Activated T-helper 1 cell treated with anti-CD3 and anti-CD28 coated beads, Interleukin-12 subunit alpha, Interleukin-12 subunit beta, Interleukin-2, Interleukin-4 antibody, amounts not matched to agents 30 ng/mL and 10 ng/mL and 1 ng/mL, durations not matched to agents 14 hours and 24 hours and 36 hours (primary cell): Measurements from ENCODE around the gene SHMT2. TPM values are rescaled to one million over a fixed set of nuclear protein-coding genes. Genes with fewer than 3 reads are reported as not detected.

Experiments
- DNase-seq: peaks from one replicate; pipeline ENCODE4 v3.0.0; 2021; ENCODE audit warnings: low spot score
- H3K27ac Mint-ChIP-seq: one replicate; pipeline ENCODE4 v1.8.0; 2021; ENCODE audit warnings: mild to moderate bottlenecking, mixed read lengths
- H3K27me3 Mint-ChIP-seq: one replicate; pipeline ENCODE4 v1.8.0; 2022; ENCODE audit warnings: mild to moderate bottlenecking, moderate library complexity, mixed read lengths; ENCODE audit not compliant: insufficient read depth
- H3K36me3 Mint-ChIP-seq: one replicate; pipeline ENCODE4 v1.8.0; 2021; ENCODE audit warnings: low read depth, mixed read lengths
- H3K4me1 Mint-ChIP-seq: one replicate; pipeline ENCODE4 v1.8.0; 2021; ENCODE audit warnings: low read depth, mixed read lengths
- H3K4me3 Mint-ChIP-seq: one replicate; pipeline ENCODE4 v1.8.0; 2021; ENCODE audit warnings: mild to moderate bottlenecking, moderate library complexity, mixed read lengths
- H3K9me3 Mint-ChIP-seq: one replicate; pipeline ENCODE4 v1.8.0; 2021; ENCODE audit warnings: mixed read lengths
- intact Hi-C: fragments of 100-400 bp; cut with micrococcal nuclease; formaldehyde crosslinking; loops from one replicate; pipeline ENCODE4 v1.15.1; 2024
- total RNA-seq: library from RNA; stranded (reverse); gene quantifications from 2 replicates; pipeline ENCODE4 v1.2.3, GENCODE V29; 2022

Gene SHMT2
- total RNA-seq, 1 donor from 2014 or later, result 280 TPM

GRCh38 chr12:57190821-57191220 lies 38.7 kb upstream of the SHMT2 start:
- H3K9me3 Mint-ChIP-seq, result no peaks in the 10 kb centered on the region
- DNase-seq, result no peak
- intact Hi-C loops, result no loop called here
- no peaks in the 10 kb centered on the region for H3K4me1 Mint-ChIP-seq
- H3K4me3 Mint-ChIP-seq, result no peak overlapping the region
- no peak overlapping the region for H3K27ac Mint-ChIP-seq
- H3K36me3 Mint-ChIP-seq, result no peaks in the 10 kb centered on the region
- peaks cover 3% of the 10 kb centered on the region for H3K27me3 Mint-ChIP-seq

- Mint-ChIP-seq H3K27ac (no peak overlapping the region), H3K9me3 (no peaks in the 10 kb centered on the region), H3K4me1 (no peaks in the 10 kb centered on the region), H3K27me3 (peaks cover 3% of the 10 kb centered on the region), H3K36me3 (no peaks in the 10 kb centered on the region), H3K4me3 (no peak overlapping the region)
- intact Hi-C loops, result no loop called here
- no peak for DNase-seq
Observed at GRCh38 chr12:57191410-57191809, 38.1 kb upstream of the SHMT2 start.

GRCh38 chr12:57192920-57193319 lies 36.6 kb upstream of the SHMT2 start:
- intact Hi-C loops, result no loop called here
- H3K27me3 Mint-ChIP-seq, result no peaks in the 10 kb centered on the region
- no peaks in the 10 kb centered on the region for H3K4me1 Mint-ChIP-seq
- no peak for DNase-seq
- no peaks in the 10 kb centered on the region for H3K9me3 Mint-ChIP-seq
- no peak overlapping the region for H3K4me3 Mint-ChIP-seq
- H3K36me3 Mint-ChIP-seq, result no peaks in the 10 kb centered on the region
- no peak overlapping the region for H3K27ac Mint-ChIP-seq

GRCh38 chr12:57193706-57194245 lies 35.7 kb upstream of the SHMT2 start:
- Mint-ChIP-seq H3K4me3 (no peak overlapping the region), H3K27ac (no peak overlapping the region), H3K36me3 (no peaks in the 10 kb centered on the region), H3K4me1 (no peaks in the 10 kb centered on the region), H3K27me3 (no peaks in the 10 kb centered on the region), H3K9me3 (no peaks in the 10 kb centered on the region)
- no peak for DNase-seq
- intact Hi-C loops, result no loop called here

GRCh38 chr12:57194253-57194652 lies 35.3 kb upstream of the SHMT2 start:
- Mint-ChIP-seq H3K27ac (no peak overlapping the region), H3K4me3 (no peak overlapping the region)
- intact Hi-C loops, result no loop called here

GRCh38 chr12:57195186-57195585 lies 34.3 kb upstream of the SHMT2 start:
- no peaks in the 10 kb centered on the region for H3K27me3 Mint-ChIP-seq
- no peaks in the 10 kb centered on the region for H3K4me1 Mint-ChIP-seq
- no peaks in the 10 kb centered on the region for H3K9me3 Mint-ChIP-seq
- intact Hi-C loops, result no loop called here
- no peaks in the 10 kb centered on the region for H3K36me3 Mint-ChIP-seq
- H3K27ac Mint-ChIP-seq, result no peak overlapping the region
- H3K4me3 Mint-ChIP-seq, result no peak overlapping the region
- no peak for DNase-seq

More at GRCh38 chr12:57194253-57194652, 35.3 kb upstream of the SHMT2 start:
- Mint-ChIP-seq H3K4me1 (no peaks in the 10 kb centered on the region), H3K9me3 (no peaks in the 10 kb centered on the region), H3K36me3 (no peaks in the 10 kb centered on the region), H3K27me3 (no peaks in the 10 kb centered on the region)
- no peak for DNase-seq

- Mint-ChIP-seq H3K36me3 (no peaks in the 10 kb centered on the region), H3K27me3 (no peaks in the 10 kb centered on the region), H3K4me1 (no peaks in the 10 kb centered on the region), H3K9me3 (no peaks in the 10 kb centered on the region), H3K4me3 (no peak overlapping the region), H3K27ac (no peak overlapping the region)
- intact Hi-C loops, result no loop called here
- no peak for DNase-seq
Observed at GRCh38 chr12:57195611-57196371, 33.7 kb upstream of the SHMT2 start.

- Mint-ChIP-seq H3K36me3 (no peaks in the 10 kb centered on the region), H3K9me3 (no peaks in the 10 kb centered on the region), H3K4me3 (no peak overlapping the region), H3K27ac (no peak overlapping the region), H3K4me1 (no peaks in the 10 kb centered on the region), H3K27me3 (no peaks in the 10 kb centered on the region)
- intact Hi-C loops, result no loop called here
- DNase-seq, result no peak
Observed at GRCh38 chr12:57196439-57196838, 33.1 kb upstream of the SHMT2 start.

GRCh38 chr12:57196956-57197355 lies 32.6 kb upstream of the SHMT2 start:
- Mint-ChIP-seq H3K4me3 (no peak overlapping the region), H3K4me1 (no peaks in the 10 kb centered on the region), H3K27me3 (no peaks in the 10 kb centered on the region), H3K9me3 (no peaks in the 10 kb centered on the region), H3K27ac (no peak overlapping the region), H3K36me3 (no peaks in the 10 kb centered on the region)
- no peak for DNase-seq
- intact Hi-C loops, result no loop called here

- DNase-seq, result no peak
- Mint-ChIP-seq H3K4me1 (no peaks in the 10 kb centered on the region), H3K36me3 (no peaks in the 10 kb centered on the region), H3K4me3 (no peak overlapping the region), H3K27ac (no peak overlapping the region), H3K27me3 (no peaks in the 10 kb centered on the region), H3K9me3 (no peaks in the 10 kb centered on the region)
- intact Hi-C loops, result no loop called here
Observed at GRCh38 chr12:57198329-57198728, 31.2 kb upstream of the SHMT2 start.

GRCh38 chr12:57199191-57199590 lies 30.3 kb upstream of the SHMT2 start:
- Mint-ChIP-seq H3K4me1 (no peaks in the 10 kb centered on the region), H3K36me3 (no peaks in the 10 kb centered on the region), H3K27ac (no peak overlapping the region), H3K27me3 (no peaks in the 10 kb centered on the region), H3K4me3 (no peak overlapping the region), H3K9me3 (no peaks in the 10 kb centered on the region)
- intact Hi-C loops, result no loop called here
- no peak for DNase-seq

GRCh38 chr12:57200497-57200896 lies 29.0 kb upstream of the SHMT2 start:
- Mint-ChIP-seq H3K27ac (no peak overlapping the region), H3K9me3 (no peaks in the 10 kb centered on the region), H3K36me3 (no peaks in the 10 kb centered on the region), H3K27me3 (no peaks in the 10 kb centered on the region), H3K4me1 (no peaks in the 10 kb centered on the region), H3K4me3 (no peak overlapping the region)
- intact Hi-C loops, result no loop called here
- no peak for DNase-seq

GRCh38 chr12:57201219-57201618 lies 28.3 kb upstream of the SHMT2 start:
- H3K4me1 Mint-ChIP-seq, result no peaks in the 10 kb centered on the region
- H3K4me3 Mint-ChIP-seq, result no peak overlapping the region
- H3K36me3 Mint-ChIP-seq, result no peaks in the 10 kb centered on the region

GRCh38 chr12:57201631-57202030 lies 27.9 kb upstream of the SHMT2 start:
- H3K4me3 Mint-ChIP-seq, result no peak overlapping the region
- no peaks in the 10 kb centered on the region for H3K4me1 Mint-ChIP-seq
- H3K27me3 Mint-ChIP-seq, result no peaks in the 10 kb centered on the region
- H3K36me3 Mint-ChIP-seq, result no peaks in the 10 kb centered on the region
- intact Hi-C loops, result no loop called here
- H3K27ac Mint-ChIP-seq, result no peak overlapping the region
- no peak for DNase-seq
- H3K9me3 Mint-ChIP-seq, result no peaks in the 10 kb centered on the region

More at GRCh38 chr12:57201219-57201618, 28.3 kb upstream of the SHMT2 start:
- Mint-ChIP-seq H3K9me3 (no peaks in the 10 kb centered on the region), H3K27ac (no peak overlapping the region), H3K27me3 (no peaks in the 10 kb centered on the region)
- DNase-seq, result no peak
- intact Hi-C loops, result no loop called here
